Stimulated activated CD4-positive, alpha-beta T cell treated with anti-CD3 and anti-CD28 coated beads, Interleukin-12 subunit alpha, Interleukin-12 subunit beta, amount 100 ng/mL, for 4 hours (primary cell): ENCODE results near the gene TLNRD1.

Experiments
- DNase-seq: peaks from one replicate; pipeline ENCODE4 v3.0.0-alpha.2; 2020

The TLNRD1 gene

GRCh38 chr15:81002331-81003096 is 1.8 kb downstream of the TLNRD1 start:
- no peak for DNase-seq

- no peak for DNase-seq
These were observed 2.3 kb downstream of the TLNRD1 start for GRCh38 chr15:81003097-81003350.

- DNase-seq = no peak
These were observed 5.4 kb downstream of the TLNRD1 start for GRCh38 chr15:81006124-81006523.

GRCh38 chr15:81007428-81008064 is 6.8 kb downstream of the TLNRD1 start:
- no peak for DNase-seq

GRCh38 chr15:81008312-81008711 is 7.6 kb downstream of the TLNRD1 start:
- no peak for DNase-seq

GRCh38 chr15:81010086-81010485 is 9.4 kb downstream of the TLNRD1 start:
- no peak for DNase-seq

- DNase-seq = no peak
These were observed 10.9 kb downstream of the TLNRD1 start for GRCh38 chr15:81011593-81011992.

- DNase-seq = no peak
These were observed 11.9 kb downstream of the TLNRD1 start for GRCh38 chr15:81012588-81012987.

- DNase-seq = no peak
These were observed 12.7 kb downstream of the TLNRD1 start for GRCh38 chr15:81013396-81013929.

GRCh38 chr15:81014446-81015093 is 13.8 kb downstream of the TLNRD1 start:
- DNase-seq = no peak

GRCh38 chr15:81015621-81016488 is 15.1 kb downstream of the TLNRD1 start:
- DNase-seq = no peak

- DNase-seq = no peak
These were observed 15.9 kb downstream of the TLNRD1 start for GRCh38 chr15:81016489-81017068.

- DNase-seq = no peak
These were observed 17.5 kb downstream of the TLNRD1 start for GRCh38 chr15:81018197-81018596.

- DNase-seq = no peak
These were observed 20.6 kb downstream of the TLNRD1 start for GRCh38 chr15:81021321-81021720.

GRCh38 chr15:81023483-81024264 is 23.0 kb downstream of the TLNRD1 start:
- no peak for DNase-seq

GRCh38 chr15:81024265-81024872 is 23.6 kb downstream of the TLNRD1 start:
- DNase-seq = no peak

- no peak for DNase-seq
These were observed 24.2 kb downstream of the TLNRD1 start for GRCh38 chr15:81024936-81025335.

- DNase-seq = no peak
These were observed 25.1 kb downstream of the TLNRD1 start for GRCh38 chr15:81025721-81026370.

- DNase-seq = no peak
These were observed 26.3 kb downstream of the TLNRD1 start for GRCh38 chr15:81026836-81027599.
